ENCODE measurements around the gene WEE2.
"Not testable (repeated sequence)": the region's sequence is repeated elsewhere in the genome, so short reads cannot be mapped to it uniquely, and the experiment has no call there.

GRCh38 chr7:141770083-141770583 lies 62.0 kb downstream of the WEE2 start:
- not testable (repeated sequence) for TF ChIP-seq MAX (IDR thresholded peaks at IDR 0.05; ENCODE audit: low read depth, low read length); POLR2A (IDR thresholded peaks at IDR 0.05; ENCODE audit: extremely low read depth, insufficient read length)

Data from NB4 (cell line).